Activated CD4-positive, CD25-positive, alpha-beta regulatory T cell treated with anti-CD3 and anti-CD28 coated beads, Interleukin-2, amount 50 U/mL, for 24 hours (primary cell): ENCODE data around the gene CBLIF.
"Not testable (repeated sequence)": the region's sequence is repeated elsewhere in the genome, so short reads cannot be mapped to it uniquely, and the experiment has no call there.

ENCODE experiments used
- ATAC-seq, 2 donors: fragments of 150-1000 bp; cut with Tn5 transposase; one replicate each; pipeline ENCODE4 v1.10.0; 2021; ENCODE audit warnings: mild to moderate bottlenecking in 1 of 2, moderate library complexity in 1 of 2

The CBLIF gene

GRCh38 chr11:59845399-59845798 is at the start of gene CBLIF:
TSS of gene CBLIF (minus strand) at chr11:59845499. CDS start at chr11:59845453, 46 bp downstream.
- no peak for ATAC-seq

- no peak for ATAC-seq
Measured at GRCh38 chr11:59894616-59895015, 49.3 kb upstream of the CBLIF start.

DNA sequence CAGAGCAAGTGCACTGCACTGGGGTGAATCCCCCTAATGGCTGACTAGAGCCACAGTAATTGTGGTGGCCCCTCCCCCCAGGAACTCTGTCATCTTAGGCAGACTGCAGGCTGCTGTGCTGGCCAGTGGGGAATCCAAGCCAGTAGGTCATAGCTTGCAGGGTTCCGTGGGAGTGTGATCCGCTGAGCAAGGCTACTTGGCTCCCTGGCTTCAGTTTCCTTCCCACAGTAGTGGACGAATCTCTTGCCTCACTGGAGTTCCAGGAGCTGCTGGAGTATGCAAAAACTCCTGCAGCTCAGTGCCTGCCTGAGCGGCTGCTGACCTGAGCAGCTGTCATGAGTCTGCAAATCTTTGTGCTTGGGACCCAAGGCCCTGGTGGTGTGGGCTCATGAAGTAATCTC is 46.5 kb upstream of the CBLIF start:
- ATAC-seq, result no peak

DNA sequence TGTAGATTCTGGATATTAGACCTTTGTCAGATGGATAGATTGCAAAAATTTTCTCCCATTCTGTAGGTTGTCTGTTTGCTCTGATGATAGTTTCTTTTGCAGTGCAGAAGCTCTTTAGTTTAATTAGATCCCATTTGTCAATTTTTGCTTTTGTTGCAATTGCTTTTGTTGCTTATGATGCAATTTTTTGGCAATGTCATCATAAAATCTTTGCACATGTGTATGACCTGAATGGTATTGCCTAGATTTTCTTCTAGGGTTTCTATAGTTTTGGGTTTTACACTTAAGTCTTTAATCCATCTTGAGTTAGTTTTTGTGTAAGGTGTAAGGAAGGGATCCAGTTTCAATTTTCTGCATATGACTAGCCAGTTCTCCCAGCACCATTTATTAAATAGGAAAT is 41.9 kb upstream of the CBLIF start:
- ATAC-seq, result not testable (repeated sequence)

GRCh38 chr11:59883597-59883996 is 38.3 kb upstream of the CBLIF start:
- no peak for ATAC-seq

- ATAC-seq, result no peak
Measured at GRCh38 chr11:59879567-59879966, 34.3 kb upstream of the CBLIF start.

GRCh38 chr11:59878575-59878974 is 33.3 kb upstream of the CBLIF start, which contains the start of gene OOSP3:
TSS of gene OOSP3 (plus strand) at chr11:59878782. CDS start at chr11:59878809, 27 bp downstream.
- no peak for ATAC-seq

DNA sequence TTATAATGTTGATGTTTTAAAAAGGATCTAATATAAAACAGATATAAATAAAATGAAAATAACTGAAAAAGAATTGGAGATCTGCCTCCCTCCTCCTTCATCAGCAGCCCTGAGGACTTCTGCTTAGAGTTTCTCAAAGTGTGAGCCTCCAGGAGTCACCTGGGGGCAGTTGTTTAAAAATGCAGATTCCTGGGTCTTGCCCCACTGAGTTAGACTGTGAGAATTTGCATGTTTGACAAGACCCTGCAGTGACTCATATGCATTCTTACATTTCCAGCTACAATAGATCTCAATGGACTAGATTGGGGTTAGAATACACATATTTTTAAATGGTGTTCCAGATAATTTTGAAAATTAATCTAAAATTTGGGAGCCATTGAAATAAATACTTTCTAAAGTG is 32.5 kb upstream of the CBLIF start:
- ATAC-seq, result no peak

DNA sequence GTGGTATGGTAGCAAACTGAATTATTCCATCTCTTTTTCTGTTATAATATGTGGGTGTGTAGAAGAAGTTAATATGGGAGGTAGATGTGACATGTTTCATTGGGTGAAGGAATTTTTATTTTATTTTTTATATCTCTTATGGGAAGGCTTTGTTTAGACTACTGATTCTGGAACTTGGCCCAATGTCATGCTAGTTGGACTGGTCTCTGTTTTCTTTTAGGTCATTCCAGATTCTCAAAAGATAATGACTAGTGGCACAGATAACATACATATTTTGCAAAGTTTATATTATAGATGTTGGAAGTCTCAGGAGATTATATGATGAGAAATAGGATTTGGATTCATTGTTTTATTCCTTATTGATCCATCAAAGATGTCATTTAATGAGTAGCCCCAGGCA is 32.0 kb upstream of the CBLIF start:
- ATAC-seq, result no peak

GRCh38 chr11:59875856-59876519 is 30.7 kb upstream of the CBLIF start:
- ATAC-seq, result no peak

- no peak for ATAC-seq
Measured at GRCh38 chr11:59872076-59872475, 26.8 kb upstream of the CBLIF start.

GRCh38 chr11:59867946-59868345 is 22.6 kb upstream of the CBLIF start:
- ATAC-seq, result no peak

DNA sequence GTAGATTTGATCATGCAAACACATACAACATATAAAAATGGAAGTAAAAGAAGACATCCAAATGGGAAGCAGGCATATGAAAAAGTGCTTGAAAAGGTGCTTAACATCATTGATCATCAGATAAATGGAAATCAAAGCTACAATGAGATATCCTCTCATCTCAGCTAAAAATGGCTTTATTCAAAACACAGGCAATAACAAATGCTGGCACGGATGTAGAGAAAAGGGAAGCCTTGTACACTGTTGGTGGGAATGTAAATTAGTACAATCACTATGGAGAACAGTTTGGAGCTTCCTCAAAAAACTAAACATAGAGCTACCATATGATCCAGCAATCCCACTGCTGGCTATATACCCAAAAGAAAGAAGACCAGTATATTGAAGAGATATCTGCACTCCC is 21.5 kb upstream of the CBLIF start:
- no peak for ATAC-seq

DNA sequence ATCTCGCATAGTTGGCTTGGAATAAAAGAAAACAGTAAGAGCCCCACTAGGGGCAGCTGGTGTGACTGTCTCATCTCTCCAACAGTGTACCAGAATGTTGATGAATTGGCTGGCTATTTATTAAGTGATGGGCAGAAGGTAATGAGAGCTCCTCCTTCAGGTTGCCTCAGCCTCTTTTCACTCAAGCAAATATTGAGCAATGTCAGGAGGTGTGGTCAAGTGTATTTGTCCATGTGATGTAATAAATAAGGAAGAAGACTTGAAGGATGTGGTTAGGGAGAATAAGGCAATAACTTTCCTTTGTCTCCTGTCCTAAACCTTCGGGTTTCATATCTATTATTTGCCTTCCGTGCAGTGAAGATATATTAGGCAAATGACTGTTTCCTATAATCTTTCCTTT is 21.1 kb upstream of the CBLIF start, which contains the start of gene TCN1:
Gene TCN1, minus strand, starts transcription at position 91 of the 400 bp plus-strand sequence. Its CDS starts 17 bp downstream, at position 74.
- ATAC-seq, result no peak

GRCh38 chr11:59865031-59865430 is 19.7 kb upstream of the CBLIF start:
- peak in 1 of 2 donors; percentile 38 for ATAC-seq

DNA sequence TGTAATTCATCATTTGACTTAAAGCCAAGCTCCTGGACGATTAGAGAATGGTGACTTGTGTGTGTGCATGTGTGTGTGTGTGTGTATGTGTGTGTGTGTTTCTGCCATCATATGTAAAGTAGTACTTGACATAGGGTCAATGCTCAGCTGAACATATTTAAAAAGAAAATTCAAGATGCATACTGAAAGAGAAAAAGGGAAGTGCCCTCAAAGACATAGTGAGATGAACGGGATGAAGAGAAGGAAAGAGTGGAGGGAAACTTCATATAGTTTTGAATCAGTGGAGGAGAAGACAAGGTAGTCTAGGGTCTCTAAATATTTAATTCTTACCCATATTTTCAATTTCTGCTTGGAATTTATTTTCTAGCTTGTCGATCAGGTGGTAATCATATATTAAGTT is 17.0 kb upstream of the CBLIF start:
- no peak for ATAC-seq

DNA sequence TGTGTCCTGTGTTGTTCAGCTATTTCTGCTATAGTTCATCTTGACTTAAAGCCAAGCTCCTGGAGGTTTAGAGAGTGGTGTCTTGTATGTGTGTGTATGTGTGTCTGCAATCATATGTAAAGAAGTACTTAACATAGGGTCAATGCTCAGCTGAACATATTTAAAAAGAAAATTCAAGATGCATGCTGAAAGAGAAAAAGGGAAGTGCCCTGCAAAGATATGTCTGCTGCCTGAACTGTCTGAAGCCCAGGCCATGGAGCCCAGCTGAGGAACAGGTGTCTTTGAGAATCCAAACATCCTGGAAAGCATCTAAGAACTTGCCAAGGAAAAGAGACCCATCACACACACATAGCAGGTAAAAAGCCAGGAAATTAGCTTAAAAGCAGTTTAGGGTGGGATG is 14.4 kb upstream of the CBLIF start:
- ATAC-seq, result no peak

DNA sequence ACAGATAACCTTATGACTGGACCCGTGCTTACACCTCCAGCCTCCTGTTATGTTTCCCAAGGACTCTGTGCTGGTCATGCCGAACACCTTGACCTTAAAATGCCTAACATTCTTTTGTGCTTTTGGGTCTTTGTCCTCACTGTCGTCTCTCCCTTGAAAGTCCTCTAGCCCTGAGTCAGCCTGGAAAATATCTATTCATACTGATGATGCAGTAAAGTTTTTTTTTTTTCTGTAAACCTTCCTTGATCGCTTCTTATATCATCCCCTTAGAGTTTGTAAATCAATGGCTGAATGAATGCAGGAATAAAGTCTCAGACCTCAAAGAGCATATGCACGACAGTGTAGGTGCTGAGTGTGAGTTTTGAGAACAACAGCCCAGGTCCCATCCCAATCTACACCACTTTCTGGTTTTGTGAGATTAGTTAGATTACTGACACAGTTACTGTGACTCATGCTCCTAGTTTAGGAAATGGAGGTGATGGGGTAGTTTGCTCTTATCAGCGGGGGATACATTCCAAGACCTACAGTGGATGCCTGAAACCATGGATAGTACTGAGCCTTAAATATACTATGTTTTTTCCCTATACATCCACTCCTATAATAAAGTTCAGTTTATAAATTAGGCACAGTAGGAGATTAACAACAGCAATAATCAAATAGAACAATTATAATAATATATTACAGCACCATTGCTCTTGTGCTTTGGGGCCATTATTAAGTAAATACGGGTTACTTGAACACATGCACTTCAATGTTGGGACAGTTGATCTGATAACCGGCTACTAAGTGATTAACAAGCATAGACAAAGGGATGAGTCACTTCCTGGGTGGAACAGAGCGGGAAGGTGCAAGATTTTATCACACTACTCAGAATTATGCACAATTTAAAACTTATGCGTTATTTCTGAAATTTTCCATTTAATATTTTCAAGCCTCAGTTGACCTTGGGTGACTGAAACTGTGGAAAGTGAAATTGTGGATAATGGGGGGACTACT is 12.4 kb upstream of the CBLIF start:
- peak; percentile 81 to 83 for ATAC-seq

DNA sequence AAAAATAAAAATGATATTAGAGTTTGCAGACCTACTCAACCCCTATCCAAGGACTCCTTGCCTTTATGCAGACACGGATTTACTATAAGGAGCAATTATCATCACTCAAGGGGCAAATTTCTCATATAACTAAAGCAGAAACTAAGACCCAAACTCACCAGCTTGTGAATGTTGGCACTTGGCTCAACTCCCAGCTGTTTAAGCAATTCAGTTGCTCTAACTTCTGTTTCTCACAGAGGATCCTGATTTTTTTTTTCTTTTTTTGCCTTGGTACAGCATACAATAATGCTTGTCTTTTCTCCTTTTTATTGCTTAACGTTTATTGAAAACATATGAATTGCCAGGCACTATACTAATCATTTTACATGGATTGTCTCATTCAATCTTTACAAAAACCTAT is 9.6 kb upstream of the CBLIF start:
- ATAC-seq, result no peak

DNA sequence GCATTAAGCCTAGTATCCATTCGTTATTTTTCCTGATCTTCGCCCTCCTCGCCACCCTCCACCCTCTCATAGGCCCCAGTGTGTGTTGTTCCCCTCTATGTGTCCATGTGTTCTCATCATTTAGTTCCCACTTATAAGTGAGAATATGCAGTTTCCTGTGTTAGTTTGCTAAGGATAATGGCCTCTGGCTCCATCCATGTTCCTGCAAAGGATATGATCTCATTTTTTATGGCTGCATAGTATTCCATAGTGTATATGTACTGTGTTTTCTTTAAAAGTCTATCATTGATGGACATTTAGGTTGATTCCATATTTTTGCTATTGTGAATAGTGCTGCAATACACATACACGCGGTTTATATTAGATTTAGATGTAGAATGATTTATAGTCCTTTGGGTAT is 6.1 kb upstream of the CBLIF start:
- not testable (repeated sequence) for ATAC-seq

DNA sequence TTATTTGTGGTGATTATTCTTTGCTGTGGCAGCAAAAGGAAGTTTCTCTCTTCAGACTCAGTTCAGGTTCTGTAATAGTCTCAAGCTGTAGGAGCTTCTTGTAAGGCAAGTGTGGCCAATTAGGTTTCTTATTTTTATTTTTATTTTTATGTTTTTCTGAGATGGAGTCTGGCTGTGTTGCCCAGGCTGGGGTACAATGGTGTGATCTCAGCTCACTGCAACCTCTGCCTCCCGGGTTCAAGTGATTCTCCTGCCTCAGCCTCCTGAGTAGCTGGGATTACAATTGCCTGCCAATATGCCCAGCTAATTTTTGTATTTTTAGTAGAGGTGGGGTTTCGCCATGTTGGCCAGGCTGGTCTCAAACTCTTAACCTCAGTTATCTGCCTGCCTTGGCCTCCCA is 4.3 kb upstream of the CBLIF start:
- not testable (repeated sequence) for ATAC-seq

DNA sequence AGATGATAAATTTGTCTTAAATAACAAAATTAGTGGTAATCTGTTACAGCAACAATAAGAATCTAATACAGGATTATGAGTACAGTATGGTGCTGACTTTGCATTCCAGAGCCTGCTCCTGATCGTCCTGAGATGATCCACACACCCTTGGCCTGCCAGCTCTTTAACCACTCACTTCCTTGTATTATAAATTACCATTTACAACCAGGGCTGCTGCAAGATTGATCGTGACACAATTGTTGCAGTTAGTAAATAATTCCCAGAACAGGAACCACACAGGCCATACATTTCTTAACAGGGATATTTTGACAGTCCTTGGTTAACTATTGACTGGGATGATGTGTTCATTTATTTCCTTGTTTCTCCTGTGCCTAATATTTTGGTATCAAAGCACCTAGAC is 3.8 kb upstream of the CBLIF start:
- ATAC-seq, result no peak

DNA sequence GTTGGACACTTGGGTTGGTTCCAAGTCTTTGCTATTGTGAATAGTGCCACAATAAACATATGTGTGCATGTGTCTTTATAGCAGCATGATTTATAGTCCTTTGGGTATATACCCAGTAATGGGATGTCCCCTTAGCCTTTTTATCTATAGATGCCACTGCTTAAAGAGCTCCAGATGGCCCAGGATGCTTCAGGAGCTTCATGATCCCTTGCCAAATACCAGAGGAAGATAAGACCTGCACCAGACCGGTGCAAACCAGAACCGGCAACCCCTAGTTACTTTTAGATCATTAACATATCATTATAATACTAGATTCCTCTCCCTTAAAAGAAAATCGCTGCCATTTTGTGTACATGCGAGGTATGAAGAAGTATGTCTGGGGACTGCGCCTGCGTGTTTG is 3.1 kb upstream of the CBLIF start:
- ATAC-seq, result not testable (repeated sequence)

DNA sequence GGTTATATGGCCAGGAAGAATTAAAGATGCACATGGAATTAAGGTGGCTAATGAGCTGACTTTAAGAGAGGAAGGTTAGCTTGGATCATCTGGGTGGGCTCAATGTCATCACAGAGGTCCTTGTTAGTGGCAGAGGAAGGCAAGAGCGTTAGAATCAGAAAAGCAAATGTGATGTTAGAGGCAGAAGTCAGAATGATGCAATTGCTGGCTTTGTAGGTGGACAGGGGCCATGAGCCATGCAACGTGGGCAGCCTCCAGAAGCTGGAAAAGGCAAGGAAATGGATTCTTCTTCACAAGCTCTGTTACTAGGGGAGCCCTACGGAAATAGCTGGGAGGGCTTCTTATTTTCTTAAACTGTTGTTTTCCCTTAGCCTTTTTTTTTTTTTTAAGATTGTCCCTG is 2.3 kb upstream of the CBLIF start:
- no peak for ATAC-seq
